SH-SY5Y (cell line): ENCODE data around the gene PSMB2.

ENCODE experiments used
- GATA2 ChIP-seq: IDR thresholded peaks from 2 replicates; pipeline ENCODE4 v1.6.1; 2011; ENCODE audit warnings: mild to moderate bottlenecking, low read depth, low read length
- GATA3 ChIP-seq: IDR thresholded peaks from 2 replicates; pipeline ENCODE4 v1.6.1; 2011; ENCODE audit warnings: low read depth, mild to moderate bottlenecking, low read length, moderate library complexity

- TF ChIP-seq GATA3 (no peak), GATA2 (no peak)
Observed at GRCh38 chr1:35688161-35688560, 46.8 kb upstream of the PSMB2 start.
